Neural progenitor cell (in vitro differentiated cells): Measurements from ENCODE around the gene POLDIP3.

ENCODE experiments used
- CTCF ChIP-seq: fragments of 200-600 bp; sonication (generic); IDR thresholded peaks from 2 replicates; pipeline ENCODE4 v1.5.1; 2017; ENCODE audit warnings: antibody characterized with exemption, mild to moderate bottlenecking
- EZH2 ChIP-seq: fragments of 200-600 bp; sonication (generic); IDR thresholded peaks from 2 replicates; pipeline ENCODE4 v1.6.1; 2017; ENCODE audit warnings: antibody characterized with exemption, mild to moderate bottlenecking, moderate library complexity
- EZH2phosphoT487 ChIP-seq: fragments of 200-600 bp; sonication (generic); IDR thresholded peaks from 2 replicates; pipeline ENCODE4 v1.6.1; 2017; ENCODE audit warnings: antibody characterized with exemption

GRCh38 chr22:42564699-42565098 is 50.0 kb downstream of the POLDIP3 start:
- TF ChIP-seq CTCF (no peak), EZH2phosphoT487 (no peak), EZH2 (no peak)
